Stimulated activated CD4-positive, alpha-beta T cell treated with anti-CD3 and anti-CD28 coated beads, Interleukin-4, amount 100 ng/mL, for 48 hours (primary cell): ENCODE data around the gene ETV6.

Experiments used
- DNase-seq, 2 donors: peaks; one replicate each; pipeline ENCODE4 v3.0.0-alpha.2; 2020; ENCODE audit warnings: low read depth in 2 of 2

ETV6 gene

DNA sequence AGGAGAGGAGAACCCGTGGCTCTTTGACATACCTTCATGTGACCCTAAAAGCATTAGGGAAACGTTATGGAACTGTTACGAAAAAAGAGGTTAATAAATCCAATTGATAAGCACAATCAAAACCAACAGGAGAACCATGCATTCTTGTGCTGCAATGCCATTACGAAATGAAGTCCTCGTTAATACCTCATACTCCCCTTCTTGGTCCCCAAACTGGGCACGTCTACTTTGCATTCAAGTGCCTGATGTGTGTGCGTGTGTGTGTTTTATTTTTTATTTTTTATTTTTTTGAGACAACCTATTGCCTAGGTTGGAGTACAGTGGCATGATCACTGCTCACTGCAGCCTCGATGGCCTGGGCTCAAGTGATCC is 150.0 kb downstream of the ETV6 start:
- DNase-seq, result no peak

DNA sequence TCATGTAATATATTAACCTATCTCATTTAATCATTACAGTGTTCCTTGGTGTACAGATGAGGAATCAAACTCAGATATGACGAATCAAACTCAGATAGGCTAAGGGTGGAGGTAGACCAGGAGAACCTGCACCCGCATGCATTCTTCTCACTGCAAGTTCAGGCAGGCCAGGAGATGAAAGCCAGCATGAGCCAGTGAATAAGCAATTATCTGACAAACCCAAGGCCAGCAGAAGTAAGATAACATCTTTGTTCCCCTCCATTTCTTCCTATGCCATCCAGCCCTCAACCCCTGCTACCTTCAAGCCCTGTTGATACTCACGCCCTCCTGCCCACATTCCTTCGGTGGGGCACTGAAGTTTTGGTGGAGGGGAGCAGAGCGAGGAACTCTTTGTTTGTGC is 152.2 kb downstream of the ETV6 start:
- DNase-seq, result no peak

DNA sequence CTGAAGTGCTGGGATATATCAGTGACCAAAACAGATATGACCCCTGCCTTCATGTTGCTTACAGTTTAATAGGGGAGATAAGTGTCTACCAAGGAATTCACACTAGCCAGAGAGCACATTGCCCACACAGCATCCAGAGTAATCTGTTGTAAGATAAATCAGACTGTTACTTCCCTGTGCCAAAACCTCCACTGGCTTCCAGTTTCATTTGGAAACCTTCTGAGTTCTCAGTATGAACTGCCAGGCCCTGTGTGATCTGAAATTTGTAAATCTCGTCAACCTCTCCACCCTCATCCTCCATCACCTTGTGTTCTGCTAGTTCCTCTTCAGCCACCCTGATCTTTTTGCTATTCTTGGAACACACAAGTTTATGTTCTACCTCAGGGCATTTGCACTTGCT is 154.7 kb downstream of the ETV6 start:
- no peak for DNase-seq

DNA sequence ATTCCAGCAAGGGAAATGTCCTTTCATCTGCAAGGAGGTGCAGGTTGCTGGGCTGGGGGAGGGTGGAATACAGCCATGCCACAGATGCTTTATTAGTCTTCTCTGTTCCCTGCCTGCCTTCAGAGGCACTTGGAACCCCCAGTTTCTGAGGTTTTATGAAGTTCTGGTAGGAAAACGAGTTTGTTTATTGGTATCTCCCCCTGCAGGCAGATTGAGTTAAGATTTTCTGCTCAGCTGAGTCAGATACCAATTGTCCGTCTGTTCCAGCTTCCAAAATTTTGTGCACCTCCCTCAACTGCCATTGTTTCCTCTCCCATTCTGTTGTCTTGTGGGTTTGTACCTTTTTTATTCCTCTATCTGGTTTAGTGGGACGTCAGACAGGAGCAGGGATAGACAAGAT is 155.6 kb downstream of the ETV6 start:
- DNase-seq, result no peak

DNA sequence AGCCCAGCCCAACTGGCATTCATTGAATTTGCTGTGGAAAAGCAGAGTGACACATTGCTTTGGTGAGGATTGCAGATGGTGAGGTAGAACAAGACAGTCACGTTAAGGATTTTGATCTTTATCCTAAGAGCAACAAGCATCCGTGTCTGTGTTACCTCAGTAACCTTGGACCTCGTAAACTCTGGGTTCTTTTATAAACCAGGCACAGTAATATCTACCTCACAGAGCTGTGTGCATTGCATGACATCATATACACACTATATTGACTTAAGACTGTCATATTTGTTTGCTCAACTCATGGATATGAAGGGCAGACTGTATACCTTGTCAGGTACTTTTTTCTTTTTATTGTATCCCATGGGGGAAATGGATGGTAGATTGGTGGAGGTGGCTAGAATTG is 156.2 kb downstream of the ETV6 start:
- DNase-seq, result no peak

DNA sequence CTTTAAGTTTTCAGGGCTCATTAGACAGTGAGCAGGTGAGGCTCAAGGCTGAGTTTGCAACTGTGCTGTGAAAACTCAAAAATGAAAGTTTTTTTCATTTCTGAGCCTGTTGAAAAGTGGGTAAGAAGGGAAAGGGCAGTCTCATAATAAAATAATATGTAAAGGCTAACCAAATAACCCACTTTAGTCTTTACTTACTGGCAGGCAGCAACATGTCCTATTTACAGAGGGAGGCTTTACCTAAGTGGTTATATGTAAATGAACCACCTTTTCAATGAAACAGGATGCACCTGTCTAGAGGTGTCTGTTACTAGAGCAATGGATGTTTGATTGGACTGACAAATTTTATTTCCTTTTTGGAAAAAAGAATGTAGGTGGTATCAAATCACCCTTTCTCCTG is 158.0 kb downstream of the ETV6 start:
- DNase-seq, result no peak

DNA sequence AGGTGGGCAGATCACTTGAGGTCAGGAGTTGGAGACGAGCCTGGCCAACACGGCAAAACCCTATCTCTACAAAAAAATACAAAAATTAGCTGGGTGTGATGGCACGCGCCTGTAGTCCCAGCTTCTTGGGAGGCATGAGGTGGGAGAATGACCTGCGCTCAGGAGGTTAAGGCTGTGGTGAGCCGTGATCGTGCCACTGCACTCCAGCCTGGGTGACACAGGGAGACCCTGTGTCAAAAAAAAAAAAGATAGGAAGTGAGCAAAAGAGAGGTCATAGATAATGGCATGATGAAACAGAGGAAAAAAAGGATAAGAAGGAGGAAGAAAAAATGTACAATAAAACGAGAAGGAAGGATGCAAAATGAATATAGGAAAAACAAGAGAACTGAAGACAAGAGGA is 159.5 kb downstream of the ETV6 start:
- no peak for DNase-seq

DNA sequence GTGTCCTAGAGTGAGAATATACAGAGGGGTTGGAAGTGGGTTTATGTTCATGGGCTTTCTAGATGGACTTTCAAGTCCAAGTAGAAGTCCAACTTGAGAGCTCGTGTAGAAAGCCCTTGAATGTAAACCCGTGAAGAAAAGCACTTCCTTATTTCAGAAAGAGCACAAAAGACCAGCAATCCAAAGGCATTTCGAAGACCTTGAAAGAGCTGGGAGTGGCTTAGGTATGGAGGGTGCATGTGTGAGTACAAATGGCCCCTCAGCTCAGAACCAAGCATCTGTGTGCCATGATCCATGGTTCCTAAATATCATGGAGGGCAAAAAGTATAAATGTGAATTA is 160.7 kb downstream of the ETV6 start:
- no peak for DNase-seq

DNA sequence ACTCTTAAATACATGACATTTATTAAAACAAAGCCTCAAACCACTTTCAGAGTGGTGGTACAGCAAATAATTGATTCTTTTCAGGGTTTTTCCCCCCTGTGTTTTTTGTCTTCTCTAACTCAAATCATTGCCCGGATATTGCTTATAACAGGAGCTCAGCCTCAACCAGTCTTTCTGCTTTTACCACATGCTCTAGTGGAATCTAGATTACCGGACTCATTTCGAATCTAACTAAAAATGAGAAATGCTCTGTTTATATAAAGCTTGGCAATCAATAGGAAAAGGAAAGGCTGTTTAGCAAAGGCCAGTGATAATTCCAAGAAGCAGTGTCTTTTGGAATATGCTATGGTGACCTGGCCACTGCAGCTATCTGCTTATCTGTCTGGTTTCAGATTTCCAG is 161.5 kb downstream of the ETV6 start:
- no peak for DNase-seq

DNA sequence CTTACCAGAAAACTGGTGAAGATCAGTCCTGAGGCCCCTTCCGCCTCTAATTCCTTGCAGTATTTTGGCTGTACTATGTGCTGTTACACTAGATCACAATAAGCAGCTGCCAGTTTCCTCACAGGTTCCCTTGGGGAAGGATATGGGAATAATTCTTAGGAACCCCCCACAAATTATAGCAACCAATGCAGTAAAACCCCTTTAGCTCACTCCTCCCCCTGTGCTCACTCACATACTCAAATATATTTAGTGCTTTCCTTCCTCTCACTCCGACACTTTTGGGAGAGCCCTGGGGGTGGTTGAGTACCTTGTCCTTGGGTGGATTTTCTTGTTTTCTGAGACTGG is 162.7 kb downstream of the ETV6 start:
- DNase-seq, result no peak

DNA sequence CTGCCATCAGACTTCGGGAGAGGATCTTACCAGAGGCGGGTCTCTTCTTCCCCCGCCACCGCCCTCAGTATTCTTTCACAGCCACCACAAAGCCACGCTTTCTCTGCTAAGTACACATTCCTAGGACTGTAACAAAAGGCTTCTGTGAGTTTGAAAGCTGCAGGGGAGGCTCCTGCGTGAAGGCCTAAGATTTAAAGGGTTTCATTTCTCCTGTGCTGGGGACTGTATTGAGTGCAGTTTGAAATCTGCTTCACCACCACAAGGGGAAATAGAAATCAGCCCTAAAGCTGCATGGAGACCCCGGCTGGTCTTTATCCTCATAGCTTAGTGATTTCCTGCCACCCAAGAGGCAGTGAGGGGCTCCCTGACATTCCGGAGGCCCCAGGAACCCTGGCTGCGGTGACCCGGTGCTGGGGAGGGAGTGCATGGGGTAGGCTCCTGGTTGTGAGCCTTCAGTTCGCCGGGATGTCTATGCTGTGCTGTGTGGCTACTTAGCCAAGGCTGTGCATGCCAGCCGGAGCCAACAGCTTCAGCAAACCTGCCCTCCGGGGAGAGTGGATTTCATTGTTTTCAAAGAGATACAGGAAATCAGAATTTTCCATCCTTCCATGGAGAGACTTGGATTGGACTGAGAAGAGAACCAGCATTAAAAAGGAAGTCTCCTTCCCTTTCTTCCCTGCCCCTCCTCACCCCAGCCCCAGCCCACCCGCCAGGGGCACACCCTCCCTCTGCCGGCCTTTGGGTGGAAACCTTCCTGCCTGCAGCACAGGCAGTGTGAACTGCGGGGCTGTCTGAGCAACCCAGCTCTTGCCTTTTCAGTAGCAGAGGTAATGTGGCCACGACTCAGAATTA is 163.3 kb downstream of the ETV6 start:
- no peak for DNase-seq

DNA sequence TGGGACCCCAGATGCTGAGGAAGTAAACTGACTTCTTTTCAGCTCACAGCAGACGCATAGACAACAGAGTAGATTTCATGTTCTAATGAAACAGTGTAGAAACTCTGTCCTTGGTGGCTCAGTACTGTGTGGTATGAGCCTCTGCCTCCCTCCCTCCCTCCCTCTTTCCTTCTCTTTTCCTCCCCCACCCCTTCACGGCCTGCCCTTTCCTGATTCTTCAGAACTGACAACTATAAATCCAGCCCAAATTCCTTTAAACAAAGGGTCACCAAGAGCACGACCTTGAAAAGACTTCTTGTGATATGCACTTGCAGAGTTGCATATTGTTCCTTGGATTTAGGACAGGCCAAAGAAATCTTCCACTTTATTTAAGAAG is 164.0 kb downstream of the ETV6 start:
- DNase-seq, result no peak

DNA sequence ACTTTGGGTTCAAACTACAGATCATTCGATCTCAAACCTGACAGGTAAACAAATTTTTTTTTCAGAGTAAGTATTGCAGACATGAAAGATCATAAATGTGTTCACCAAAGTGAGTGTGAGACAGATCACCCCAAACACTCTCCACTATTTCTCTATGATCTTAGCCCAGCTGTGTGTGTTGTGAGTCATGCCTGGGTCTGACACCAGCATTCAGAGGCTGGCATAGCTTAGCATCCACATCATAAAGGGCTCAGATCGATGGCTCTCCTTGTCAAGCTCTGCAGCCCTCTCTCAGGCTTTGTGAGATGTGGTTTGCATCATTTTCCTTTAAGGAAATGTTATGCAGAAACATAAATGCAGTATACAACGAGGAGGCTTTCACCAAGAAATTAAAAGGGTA is 164.9 kb downstream of the ETV6 start:
- no peak for DNase-seq

DNA sequence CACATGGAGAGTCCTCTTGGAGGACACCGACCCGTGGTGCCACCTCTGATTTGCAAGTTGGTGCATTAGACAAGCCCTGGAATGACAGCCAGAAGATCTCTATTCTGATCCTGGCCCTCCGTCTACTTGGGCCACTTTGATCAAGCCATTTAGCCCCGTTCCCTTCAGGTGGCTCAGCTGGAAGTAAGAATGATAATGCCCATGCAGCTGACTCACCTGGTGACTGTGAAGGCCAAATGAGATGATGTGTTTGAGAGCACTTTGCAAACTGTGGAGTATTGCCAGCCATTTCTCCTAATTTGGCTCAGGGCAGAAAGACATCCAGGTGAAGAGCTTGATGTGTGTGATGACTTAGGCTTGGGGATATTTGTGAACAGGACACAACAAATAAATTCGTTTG is 165.9 kb downstream of the ETV6 start:
- no peak for DNase-seq

DNA sequence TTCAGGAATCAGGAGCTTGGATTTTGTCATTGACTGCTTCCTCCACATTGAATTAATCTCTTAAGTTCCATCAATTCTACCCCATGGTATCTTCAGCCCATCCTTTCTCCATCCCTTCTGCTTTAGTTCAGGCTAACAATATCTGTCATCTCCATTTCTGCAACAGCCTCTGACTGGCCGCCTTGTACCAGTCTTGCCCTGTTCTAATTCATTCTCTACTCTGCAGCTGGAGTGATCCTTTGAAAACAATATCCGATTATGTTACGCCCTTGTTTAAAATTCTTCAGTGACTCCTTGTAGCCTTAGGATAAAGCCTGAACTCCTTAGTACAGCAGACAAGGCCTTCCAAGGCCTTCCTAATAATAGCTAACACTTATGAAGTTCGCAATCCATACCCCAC is 170.2 kb downstream of the ETV6 start:
- DNase-seq, result no peak

DNA sequence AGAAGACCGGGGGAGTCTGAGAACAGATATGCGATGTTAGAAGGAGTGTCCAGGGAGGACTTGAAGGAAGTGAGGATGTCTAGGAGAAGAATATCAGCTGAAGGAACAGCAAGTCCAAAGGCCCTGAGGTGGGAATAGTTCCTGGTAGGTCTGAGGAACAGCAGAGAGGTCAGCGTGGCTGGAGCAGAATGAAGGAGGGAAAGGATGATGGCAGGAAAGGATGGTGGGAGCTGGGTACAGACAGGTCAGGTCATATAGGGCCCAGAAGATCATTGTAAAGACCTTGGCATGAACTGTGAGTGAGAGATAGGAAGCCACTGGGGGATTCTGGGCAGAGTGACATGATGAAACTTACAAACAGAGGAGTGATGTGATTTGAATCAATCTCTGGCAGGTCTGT is 171.0 kb downstream of the ETV6 start:
- DNase-seq, result no peak

DNA sequence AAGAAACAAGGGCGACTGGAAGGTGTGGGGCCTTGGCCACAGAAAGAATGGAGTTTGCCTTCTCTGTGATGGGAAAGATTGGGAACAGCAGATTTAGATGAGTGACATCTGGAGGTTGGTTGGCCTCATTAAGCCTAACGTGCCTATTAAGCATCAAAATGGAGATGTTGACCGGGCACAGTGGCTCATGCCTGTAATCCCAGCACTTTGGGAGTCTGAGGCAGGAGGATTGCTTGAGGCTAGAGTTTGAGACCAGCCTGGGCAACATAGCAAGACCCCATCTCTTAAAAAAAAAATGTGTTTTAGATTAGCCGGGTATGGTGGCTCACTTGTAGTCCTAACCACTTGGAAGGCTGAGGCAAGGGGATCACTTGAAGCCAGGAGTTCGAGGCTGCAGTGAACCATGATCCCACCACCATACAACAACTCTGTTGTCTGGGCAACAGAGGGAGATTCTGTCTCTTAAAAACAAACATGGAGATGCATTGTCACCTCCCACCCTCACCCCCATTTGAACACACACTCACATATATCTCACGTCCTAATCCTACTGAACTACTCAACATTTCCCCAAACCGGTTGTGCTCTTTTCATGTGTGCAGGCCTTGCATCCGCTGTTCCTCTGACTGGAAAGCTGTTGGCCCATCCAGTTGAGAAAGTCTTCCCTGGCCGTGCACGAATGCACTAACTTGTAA is 172.1 kb downstream of the ETV6 start:
- DNase-seq, result no peak

DNA sequence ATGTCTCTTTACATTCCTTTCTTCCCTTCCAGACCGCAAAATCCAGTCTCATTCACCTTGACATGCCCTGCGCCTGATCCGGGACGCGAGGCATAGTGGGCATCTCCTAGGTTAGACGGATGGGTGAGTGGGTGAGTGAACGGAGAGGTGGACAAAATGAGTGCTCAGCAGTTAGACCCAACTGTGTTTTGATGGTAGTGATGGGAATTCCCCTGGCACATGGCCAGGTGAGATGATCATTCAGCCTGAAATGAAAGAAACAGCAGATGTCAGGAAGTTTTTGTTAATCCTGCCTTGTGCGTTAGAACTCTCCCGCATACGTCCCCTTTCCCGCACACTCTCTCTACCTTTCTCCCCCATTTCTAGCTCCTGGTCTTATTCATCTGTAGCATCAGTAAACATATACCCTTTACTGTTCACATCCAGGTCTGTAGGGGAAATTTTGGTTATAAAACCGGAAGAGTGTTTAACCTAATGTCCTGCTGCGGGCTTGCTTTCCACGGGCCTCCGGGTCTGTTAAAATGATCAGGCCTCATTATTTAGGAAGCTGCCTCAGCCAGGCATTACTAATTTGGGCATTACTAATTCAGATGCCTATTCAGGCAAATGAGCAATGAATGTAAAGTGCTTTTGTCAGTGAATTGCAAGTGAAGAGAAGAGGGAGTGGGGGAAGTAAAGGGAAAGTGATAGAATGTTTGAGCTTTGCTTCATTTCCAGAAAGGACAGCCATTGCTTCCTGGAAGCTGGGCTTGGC is 172.8 kb downstream of the ETV6 start:
- peak; percentile 26 to 50 for DNase-seq

DNA sequence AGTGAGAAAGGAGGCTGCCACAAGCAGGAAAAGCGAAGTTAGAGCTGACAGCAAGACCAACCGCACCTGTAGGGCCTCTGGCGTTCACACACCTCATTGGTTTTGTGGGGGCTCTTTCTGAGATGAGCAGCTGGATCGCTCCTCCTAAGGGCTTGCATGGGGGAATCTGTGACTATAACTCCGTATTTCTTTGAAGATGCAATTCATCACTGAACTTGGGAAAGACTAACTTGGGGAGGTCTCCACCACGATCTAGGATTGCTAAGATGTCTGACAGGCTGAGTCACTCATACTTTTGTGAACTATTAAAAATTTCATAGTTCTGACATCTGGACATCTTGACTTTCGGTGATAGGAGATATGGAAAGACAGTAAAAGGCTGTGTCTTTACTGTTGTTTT is 173.6 kb downstream of the ETV6 start:
- no peak for DNase-seq

DNA sequence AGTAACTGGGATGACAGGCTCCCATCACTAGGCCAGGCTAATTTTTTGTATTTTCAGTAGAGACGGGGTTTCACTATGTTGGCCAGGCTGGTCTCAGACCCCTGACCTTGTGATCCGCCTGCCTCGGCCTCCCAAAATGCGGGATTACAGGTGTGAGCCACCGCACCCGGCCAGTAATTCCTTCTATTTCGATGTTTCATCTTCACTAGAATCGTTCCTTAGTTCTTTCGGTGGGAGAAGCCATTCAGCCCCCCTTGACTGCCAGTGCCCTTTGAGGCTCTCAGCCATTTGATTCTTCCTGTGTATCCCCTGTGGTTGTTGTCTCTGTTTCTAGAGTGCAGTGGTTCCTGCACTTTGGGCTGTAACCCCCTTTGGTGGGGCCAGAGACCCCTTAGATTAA is 174.1 kb downstream of the ETV6 start:
- no peak for DNase-seq

DNA sequence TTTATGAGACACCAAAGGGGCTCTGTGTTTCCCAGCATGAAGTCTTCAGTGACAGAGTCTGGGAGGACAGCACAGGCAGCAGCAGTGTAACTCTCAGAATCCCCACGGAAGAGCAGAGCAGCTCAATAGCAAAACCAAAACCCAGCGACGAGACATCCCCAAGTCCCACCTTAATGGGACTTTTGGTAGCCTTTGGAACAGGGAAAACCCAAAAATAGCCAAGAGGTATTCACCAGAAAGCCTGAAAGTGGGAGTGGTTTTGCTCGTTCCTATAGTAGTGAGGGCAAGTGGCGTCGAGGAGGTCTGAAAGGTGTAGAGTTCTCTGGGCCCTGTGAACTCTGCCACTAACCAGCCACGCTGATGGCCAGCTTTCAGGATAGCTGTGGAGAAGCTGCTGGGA is 174.6 kb downstream of the ETV6 start:
- DNase-seq, result no peak

DNA sequence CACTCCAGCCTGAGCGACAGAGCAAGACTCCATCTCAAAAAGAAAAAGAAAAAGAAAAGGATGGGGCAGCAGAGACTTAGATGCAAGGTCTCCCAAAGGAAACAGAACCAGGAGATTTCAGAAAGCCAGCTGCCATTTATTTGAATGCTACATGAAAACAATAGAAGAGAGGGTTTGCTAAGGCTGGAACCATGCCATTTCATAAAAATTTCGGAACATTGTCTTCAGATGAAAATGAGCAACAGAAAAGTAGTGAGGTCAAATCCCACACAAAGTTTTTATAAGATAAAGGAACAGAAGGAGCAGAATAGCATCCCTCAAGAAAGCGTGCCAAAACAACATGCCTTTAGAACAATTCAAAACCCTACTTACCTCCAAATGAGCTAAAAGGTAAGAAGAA is 175.3 kb downstream of the ETV6 start:
- DNase-seq, result no peak

DNA sequence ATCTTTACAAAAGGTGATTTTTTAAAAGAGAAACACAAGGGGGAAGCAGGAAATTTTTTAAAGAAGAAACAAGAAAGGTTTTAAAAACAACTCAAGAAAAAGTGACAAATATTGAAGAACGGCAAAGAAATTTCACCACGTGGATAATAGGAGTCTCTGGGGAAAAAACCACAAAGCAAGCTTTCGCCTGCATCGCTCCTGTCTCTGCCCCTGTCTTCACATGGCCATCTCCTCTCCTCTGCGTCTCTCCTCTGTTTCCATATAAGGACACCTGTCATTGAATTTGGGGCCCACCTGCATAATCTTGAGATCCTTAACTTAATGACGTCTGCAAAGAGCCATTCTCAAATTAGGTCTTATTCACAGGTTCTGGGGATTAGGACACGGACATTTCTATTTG is 175.8 kb downstream of the ETV6 start:
- no peak for DNase-seq
